H9 (cell line): ENCODE data around the gene NPC1L1. TPM values are rescaled to one million over a fixed set of nuclear protein-coding genes. Genes with fewer than 3 reads are reported as not detected.

Experiments
- DNase-seq: peaks from one replicate; pipeline ENCODE4 v3.0.0-alpha.2; 2017
- H2AFZ ChIP-seq: one replicate; pipeline ENCODE4 v1.6.1; 2013; ENCODE audit warnings: mild to moderate bottlenecking, low read length, control low read depth, moderate library complexity
- H2AK5ac ChIP-seq: 2 replicates; pipeline ENCODE4 v1.6.1; 2013; ENCODE audit warnings: low read length, control low read depth, mixed read lengths; ENCODE audit not compliant: insufficient read length
- H2BK120ac ChIP-seq: one replicate; pipeline ENCODE4 v1.6.1; 2013; ENCODE audit warnings: low read depth, mild to moderate bottlenecking, low read length, control low read depth, inconsistent platforms; ENCODE audit not compliant: poor library complexity, severe bottlenecking
- H2BK12ac ChIP-seq: 2 replicates; pipeline ENCODE4 v1.6.1; 2013; ENCODE audit warnings: low read length, control low read depth, mixed read lengths, low read depth; ENCODE audit not compliant: insufficient read length
- H2BK15ac ChIP-seq: 2 replicates; pipeline ENCODE4 v1.6.1; 2013; ENCODE audit warnings: low read depth, low read length, control low read depth
- H2BK20ac ChIP-seq: one replicate; pipeline ENCODE4 v1.6.1; 2013; ENCODE audit warnings: low read depth, mild to moderate bottlenecking, low read length, control low read depth, inconsistent platforms; ENCODE audit not compliant: poor library complexity, severe bottlenecking
- H2BK5ac ChIP-seq: 2 replicates; pipeline ENCODE4 v1.6.1; 2013; ENCODE audit warnings: low read length, control low read depth, mixed read lengths; ENCODE audit not compliant: insufficient read length
- H3K14ac ChIP-seq: 2 replicates; pipeline ENCODE4 v1.6.1; 2013; ENCODE audit warnings: low read length, control low read depth; ENCODE audit not compliant: insufficient read depth
- H3K18ac ChIP-seq: 2 replicates; pipeline ENCODE4 v1.6.1; 2013; ENCODE audit warnings: low read depth, mild to moderate bottlenecking, mixed read lengths, low read length, control low read depth; ENCODE audit not compliant: insufficient read length
- H3K23ac ChIP-seq: 2 replicates; pipeline ENCODE4 v1.6.1; 2013; ENCODE audit warnings: low read length, control low read depth, mixed read lengths, low read depth; ENCODE audit not compliant: insufficient read length
- H3K23me2 ChIP-seq: 2 replicates; pipeline ENCODE4 v1.6.1; 2013; ENCODE audit warnings: low read depth, mild to moderate bottlenecking, mixed read lengths, low read length, control low read depth; ENCODE audit not compliant: insufficient read length, poor library complexity, severe bottlenecking
- H3K27ac ChIP-seq: 2 replicates; pipeline ENCODE4 v1.5.1; 2013; ENCODE audit warnings: low read length, control low read depth, mixed read lengths, low read depth; ENCODE audit not compliant: insufficient read length
- H3K27me3 ChIP-seq: 2 replicates; pipeline ENCODE4 v1.6.1; 2013; ENCODE audit warnings: low read length, control low read depth, inconsistent platforms; ENCODE audit not compliant: insufficient read depth
- H3K4ac ChIP-seq: 2 replicates; pipeline ENCODE4 v1.6.1; 2013; ENCODE audit warnings: low read depth, mild to moderate bottlenecking, control low read depth, inconsistent platforms, low read length, moderate library complexity
- H3K4me1 ChIP-seq: 2 replicates; pipeline ENCODE4 v1.6.1; 2013; ENCODE audit warnings: low read length, control low read depth, inconsistent platforms; ENCODE audit not compliant: insufficient read depth
- H3K4me2 ChIP-seq: 2 replicates; pipeline ENCODE4 v1.6.1; 2013; ENCODE audit warnings: low read length, control low read depth, mixed read lengths; ENCODE audit not compliant: insufficient read length, insufficient read depth
- H3K56ac ChIP-seq: 2 replicates; pipeline ENCODE4 v1.6.1; 2013; ENCODE audit warnings: low read depth, mild to moderate bottlenecking, mixed read lengths, low read length, control low read depth; ENCODE audit not compliant: insufficient read length
- H3K79me1 ChIP-seq: 2 replicates; pipeline ENCODE4 v1.6.1; 2013; ENCODE audit warnings: low read depth, mild to moderate bottlenecking, moderate library complexity, low read length, control low read depth, inconsistent platforms; ENCODE audit not compliant: insufficient read depth, poor library complexity, severe bottlenecking
- H3K79me2 ChIP-seq: 2 replicates; pipeline ENCODE4 v1.6.1; 2013; ENCODE audit warnings: low read length, control low read depth, inconsistent platforms; ENCODE audit not compliant: insufficient read depth
- H3K9ac ChIP-seq: 2 replicates; pipeline ENCODE4 v1.6.1; 2013; ENCODE audit warnings: low read length, control low read depth, mixed read lengths; ENCODE audit not compliant: insufficient read length; ENCODE audit errors: extremely low read depth
- H3K9me3 ChIP-seq: one replicate; pipeline ENCODE4 v1.6.1; 2013; ENCODE audit warnings: low read depth, low read length, inconsistent platforms; ENCODE audit not compliant: control insufficient read depth
- H3T11ph ChIP-seq: one replicate; pipeline ENCODE4 v1.6.1; 2013; ENCODE audit warnings: mild to moderate bottlenecking, low read length, control low read depth, inconsistent platforms
- H4K20me1 ChIP-seq: one replicate; pipeline ENCODE4 v1.6.1; 2013; ENCODE audit not compliant: control insufficient read depth, insufficient read length, insufficient read depth
- H4K5ac ChIP-seq: 2 replicates; pipeline ENCODE4 v1.6.1; 2013; ENCODE audit warnings: low read depth, mild to moderate bottlenecking, mixed read lengths, low read length, control low read depth; ENCODE audit not compliant: insufficient read length
- H4K8ac ChIP-seq: replicated peaks from 2 replicates; pipeline ENCODE4 v1.6.1; 2013; ENCODE audit warnings: low read length, control low read depth, mixed read lengths, low read depth; ENCODE audit not compliant: insufficient read length
- H4K91ac ChIP-seq: 2 replicates; pipeline ENCODE4 v1.6.1; 2013; ENCODE audit warnings: low read depth, mild to moderate bottlenecking, moderate library complexity, mixed read lengths, low read length, control low read depth; ENCODE audit not compliant: insufficient read length
- H3K27ac Mint-ChIP-seq, 3 experiments: 2 replicates in 2 of 3; 3 replicates in 1 of 3; pipeline ENCODE4 v1.8.0; 2020 to 2021; ENCODE audit warnings: mixed read lengths in 3 of 3, mild to moderate bottlenecking in 1 of 3, moderate library complexity in 1 of 3
- H3K27me3 Mint-ChIP-seq: 2 replicates; pipeline ENCODE4 v1.8.0; 2021; ENCODE audit warnings: low read depth, mild to moderate bottlenecking, moderate library complexity, mixed read lengths
- H3K36me3 Mint-ChIP-seq, 3 experiments: 2 replicates in 2 of 3; 3 replicates in 1 of 3; pipeline ENCODE4 v1.8.0; 2020 to 2021; ENCODE audit warnings: low read depth in 3 of 3, mixed read lengths in 3 of 3; ENCODE audit not compliant: insufficient read depth in 1 of 3
- H3K4me1 Mint-ChIP-seq, 2 experiments: 2 replicates each; pipeline ENCODE4 v1.8.0; 2020; ENCODE audit warnings: mixed read lengths in 2 of 2
- H3K4me3 Mint-ChIP-seq, 2 experiments: 2 replicates in 1 of 2; 3 replicates in 1 of 2; pipeline ENCODE4 v1.8.0; 2020 to 2021; ENCODE audit warnings: mild to moderate bottlenecking in 2 of 2, mixed read lengths in 2 of 2, moderate library complexity in 1 of 2
- H3K9me3 Mint-ChIP-seq, 2 experiments: 2 replicates in 1 of 2; 3 replicates in 1 of 2; pipeline ENCODE4 v1.8.0; 2020; ENCODE audit warnings: mild to moderate bottlenecking in 2 of 2, mixed read lengths in 2 of 2, moderate library complexity in 1 of 2
- CTCF ChIP-seq: fragments of 200-600 bp; sonication (generic); conservative IDR thresholded peaks from 3 replicates; pipeline ENCODE4 v1.8.0; 2021; ENCODE audit warnings: antibody characterized with exemption, mild to moderate bottlenecking
- WGBS: extraction: QIAGEN DNeasy Blood & Tissue Kit; methylation state at CpG from one replicate; pipeline ENCODE4 v1.1.7; 2013; ENCODE audit warnings: missing lambda C conversion rate, low lambda C conversion rate, mixed read lengths; ENCODE audit not compliant: insufficient read length; ENCODE audit errors: extremely low coverage; 5-methylcytosine and 5-hydroxymethylcytosine counted together
- total RNA-seq: library from RNA; stranded (reverse); gene quantifications from 2 replicates; pipeline ENCODE4 v1.2.1, GENCODE V29; 2021

The NPC1L1 gene
- total RNA-seq, 1 experiment from 2014 or later = 0.11 TPM

DNA sequence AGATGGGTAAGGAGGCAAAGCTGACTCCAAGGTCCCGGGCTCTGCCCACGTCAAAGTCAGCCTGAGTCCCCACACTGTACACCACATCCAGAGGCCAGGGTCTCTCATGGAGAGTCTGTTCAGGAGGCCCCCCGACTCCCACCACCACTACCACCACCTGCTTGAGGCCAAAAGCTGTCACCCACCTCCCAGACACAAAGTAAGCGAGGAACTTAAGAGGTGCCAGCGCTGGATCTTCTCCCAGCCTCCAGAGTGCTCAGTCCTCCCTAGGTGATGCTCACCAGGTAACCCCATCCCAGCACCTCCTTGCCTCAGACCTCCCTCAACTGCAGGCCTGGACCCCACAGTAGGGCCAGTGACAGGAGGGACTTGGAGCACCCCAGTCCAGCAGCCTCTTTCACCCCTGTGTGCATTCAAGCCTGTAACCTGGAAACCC lies 520 bp downstream of the NPC1L1 start:
- Histone ChIP-seq H4K20me1 (no peaks in the 10 kb centered on the region), H4K91ac (no peak overlapping the region), H4K5ac (no peak overlapping the region), H3K23me2 (no peaks in the 10 kb centered on the region), H3K18ac (no peak overlapping the region), H3K79me1 (no peaks in the 10 kb centered on the region), H3T11ph (no peak overlapping the region), H3K79me2 (no peaks in the 10 kb centered on the region), H3K27ac (no peak overlapping the region), H2BK20ac (no peak overlapping the region), H3K23ac (no peak overlapping the region), H3K4ac (no peak overlapping the region), H2BK5ac (no peak overlapping the region), H2AK5ac (no peak overlapping the region), H3K4me1 (no peaks in the 10 kb centered on the region), H3K4me2 (no peak overlapping the region), H2BK15ac (no peak overlapping the region), H3K9me3 (no peaks in the 10 kb centered on the region), H3K14ac (no peak overlapping the region; the same call in 1 of the 2 replicates), H2BK12ac (no peak overlapping the region), H3K27me3 (no peaks in the 10 kb centered on the region), H3K9ac (no peak overlapping the region), H4K8ac (no peak overlapping the region), H2BK120ac (no peak overlapping the region), H3K56ac (no peak overlapping the region), H2AFZ (no peak overlapping the region)
- H3K27ac Mint-ChIP-seq = no peak overlapping the region
- H3K9me3 Mint-ChIP-seq = no peaks in the 10 kb centered on the region
- H3K36me3 Mint-ChIP-seq = no peaks in the 10 kb centered on the region; a peak in 1 of 7 replicates
- H3K4me1 Mint-ChIP-seq = peaks cover 0 to 3% of the 10 kb centered on the region in 2 experiments; a peak in 2 of 4 replicates
- H3K4me3 Mint-ChIP-seq = no peak overlapping the region
- peaks cover 2% of the 10 kb centered on the region; the same call in 1 of the 2 replicates for H3K27me3 Mint-ChIP-seq
- DNase-seq = no peak
- no CpG with 5 or more reads among the region's 5 CpGs for WGBS
- no peak for TF ChIP-seq CTCF
